HCT116 (cell line): ENCODE measurements around the gene SCYGR4. TPM values are rescaled to one million over a fixed set of nuclear protein-coding genes. Genes with fewer than 3 reads are reported as not detected.

ENCODE experiments used
- ATAC-seq: fragments of 200-7000 bp; cut with Tn5 transposase; 2 replicates; pipeline ENCODE4 v1.9.1; 2020; ENCODE audit warnings: mild to moderate bottlenecking, moderate library complexity
- BruUV-seq: library from RNA; stranded (reverse); fragments of 400-500 nt; replicated peaks from 2 replicates; lab custom pipeline; 2021; lab: Mats Ljungman, UMichigan
- CTCF ChIA-PET: fragments of 300-600 bp; sonication (Branson Sonifier 250); formaldehyde crosslinking; loops from one replicate; lab custom pipeline; 2021; ENCODE audit warnings: antibody characterized with exemption; lab: Charles Lee
- POLR2A ChIA-PET: fragments of 300-600, 350-600 bp; sonication (Branson Sonifier 250); formaldehyde crosslinking; loops from one replicate; lab custom pipeline; 2021; ENCODE audit warnings: antibody characterized with exemption; lab: Charles Lee
- RAD21 ChIA-PET, 2 experiments: fragments of 300-600 bp; sonication (Branson Sonifier 250); formaldehyde crosslinking; loops; one replicate each; lab custom pipeline; 2023; ENCODE audit warnings: low total read pairs in 2 of 2; ENCODE audit not compliant: uncharacterized antibody in 2 of 2, unreplicated experiment in 2 of 2, low non-redundant PET in 1 of 2; lab: Charles Lee
- DNase-seq: peaks from one replicate; pipeline ENCODE4 v3.0.0-alpha.2; 2010; ENCODE audit warnings: low read depth, low spot score
- H2AFZ ChIP-seq: fragments of 200-600 bp; shearing (Covaris generic), sonication (generic); 2 replicates; pipeline ENCODE4 v1.6.1; 2017; ENCODE audit warnings: low read depth, mixed run types, mixed read lengths, antibody characterized with exemption, low read length; ENCODE audit not compliant: poor library complexity, severe bottlenecking
- H3K27ac ChIP-seq: 2 replicates; pipeline ENCODE4 v1.5.1; 2012; ENCODE audit warnings: low read depth, low read length
- H3K27me3 ChIP-seq: fragments of 200-600 bp; sonication (generic); 2 replicates; pipeline ENCODE4 v1.6.1; 2016; ENCODE audit warnings: mixed run types, low read length, mixed read lengths; ENCODE audit not compliant: insufficient read depth
- H3K36me3 ChIP-seq, 2 experiments: fragments of 200-500 bp in 1 of 2; fragments of 200-600 bp in 1 of 2; sonication (Bioruptor generic) in 1 of 2; sonication (generic) in 1 of 2; 2 replicates each; pipeline versions ENCODE4 v1.5.1 to v1.6.1; 2014 to 2016; ENCODE audit warnings: low read length in 2 of 2, inconsistent platforms in 1 of 2, mixed read lengths in 1 of 2, mixed run types in 1 of 2; ENCODE audit not compliant: insufficient read depth in 2 of 2, control insufficient read depth in 1 of 2
- H3K4me1 ChIP-seq, 2 experiments: fragments of 200-600 bp in 1 of 2; sonication (generic) in 1 of 2; 2 replicates each; pipeline versions ENCODE4 v1.5.1 to v1.6.1; 2012 to 2017; ENCODE audit warnings: low read length in 2 of 2, inconsistent platforms in 1 of 2, mild to moderate bottlenecking in 1 of 2, mixed read lengths in 1 of 2, mixed run types in 1 of 2, moderate library complexity in 1 of 2; ENCODE audit not compliant: insufficient read depth in 2 of 2, control insufficient read depth in 1 of 2
- H3K4me2 ChIP-seq: fragments of 200-600 bp; sonication (generic); 2 replicates; pipeline ENCODE4 v1.6.1; 2017; ENCODE audit warnings: mixed run types, low read length, mixed read lengths
- H3K4me3 ChIP-seq, 2 experiments: fragments of 200-600 bp in 1 of 2; sonication (generic) in 1 of 2; replicated peaks in 1 of 2; 2 replicates each; pipeline ENCODE4 v1.5.1; 2011 to 2016; ENCODE audit warnings: low read length in 2 of 2, control low read depth in 1 of 2, low read depth in 1 of 2, mild to moderate bottlenecking in 1 of 2, mixed read lengths in 1 of 2, mixed run types in 1 of 2
- H3K79me2 ChIP-seq: fragments of 200-600 bp; sonication (generic); 2 replicates; pipeline ENCODE4 v1.6.1; 2017; ENCODE audit warnings: mild to moderate bottlenecking, mixed run types, low read length, moderate library complexity, mixed read lengths; ENCODE audit not compliant: insufficient read depth
- H3K9ac ChIP-seq: fragments of 200-600 bp; sonication (generic); 2 replicates; pipeline ENCODE4 v1.6.1; 2016; ENCODE audit warnings: low read length, mixed read lengths
- H3K9me2 ChIP-seq: fragments of 200-600 bp; sonication (generic), shearing (Covaris generic); 2 replicates; pipeline ENCODE4 v1.6.1; 2017; ENCODE audit warnings: mixed run types, mild to moderate bottlenecking, moderate library complexity; ENCODE audit not compliant: insufficient read depth
- H3K9me3 ChIP-seq, 2 experiments: fragments of 200-500 bp in 1 of 2; fragments of 200-600 bp in 1 of 2; sonication (Bioruptor generic) in 1 of 2; sonication (generic) in 1 of 2; 2 replicates each; pipeline ENCODE4 v1.6.1; 2014 to 2017; ENCODE audit warnings: low read length in 2 of 2, mixed read lengths in 2 of 2, inconsistent platforms in 1 of 2, low read depth in 1 of 2, mild to moderate bottlenecking in 1 of 2, mixed run types in 1 of 2, moderate library complexity in 1 of 2; ENCODE audit not compliant: control insufficient read depth in 1 of 2, insufficient read depth in 1 of 2
- H4K20me1 ChIP-seq: fragments of 200-600 bp; sonication (generic), shearing (Covaris generic); 2 replicates; pipeline ENCODE4 v1.6.1; 2017; ENCODE audit warnings: mixed run types, mild to moderate bottlenecking, moderate library complexity; ENCODE audit not compliant: insufficient read depth
- CEBPB ChIP-seq: IDR thresholded peaks from 2 replicates; pipeline ENCODE4 v1.6.1; 2012; ENCODE audit warnings: low read depth
- EZH2 ChIP-seq: fragments of 200-600 bp; sonication (generic); IDR thresholded peaks from 2 replicates; pipeline ENCODE4 v1.6.1; 2017; ENCODE audit warnings: antibody characterized with exemption, mixed run types
- RAD21 ChIP-seq: IDR thresholded peaks from 2 replicates; pipeline ENCODE4 v1.6.1; 2012; ENCODE audit warnings: low read depth, mild to moderate bottlenecking
- SIN3A ChIP-seq: IDR thresholded peaks from 2 replicates; pipeline ENCODE4 v1.6.1; 2012; ENCODE audit warnings: low read depth
- SP1 ChIP-seq: IDR thresholded peaks from 2 replicates; pipeline ENCODE4 v1.6.1; 2012; ENCODE audit warnings: low read depth
- TCF7L2 ChIP-seq: IDR thresholded peaks from 2 replicates; pipeline ENCODE4 v1.7.0; 2011; ENCODE audit warnings: borderline replicate concordance, inconsistent platforms; ENCODE audit not compliant: insufficient read depth, insufficient read length; ENCODE audit errors: extremely low read depth
- ZNF274 ChIP-seq: fragments of 200-500 bp; sonication (Bioruptor generic); IDR thresholded peaks from 2 replicates; pipeline ENCODE4 v1.6.1; 2014; ENCODE audit warnings: mild to moderate bottlenecking, low read depth, low read length, inconsistent platforms
- intact Hi-C: fragments of 100-400 bp; cut with micrococcal nuclease; formaldehyde crosslinking; loops from 2 replicates; pipeline ENCODE4 v1.10.0; 2022
- total RNA-seq: library from RNA; stranded (reverse); gene quantifications from one replicate; pipeline ENCODE4 v1.2.1, GENCODE V29; 2021; ENCODE audit not compliant: unreplicated experiment
- TF ChIP-seq, protein P1 (sequence below): IDR thresholded peaks from 2 replicates; pipeline ENCODE4 v1.6.1; 2012; ENCODE audit warnings: low read depth
- TF ChIP-seq, protein P2 (sequence below): IDR thresholded peaks from 2 replicates; pipeline ENCODE4 v1.6.1; 2012
- TF ChIP-seq, protein P3 (sequence below): IDR thresholded peaks from 2 replicates; pipeline ENCODE4 v1.6.1; 2011; ENCODE audit warnings: mild to moderate bottlenecking, low read length, moderate library complexity; ENCODE audit not compliant: insufficient replicate concordance; ENCODE audit errors: extremely low read depth

SCYGR4 gene
- total RNA-seq, 1 experiment from 2014 or later: not detected

DNA sequence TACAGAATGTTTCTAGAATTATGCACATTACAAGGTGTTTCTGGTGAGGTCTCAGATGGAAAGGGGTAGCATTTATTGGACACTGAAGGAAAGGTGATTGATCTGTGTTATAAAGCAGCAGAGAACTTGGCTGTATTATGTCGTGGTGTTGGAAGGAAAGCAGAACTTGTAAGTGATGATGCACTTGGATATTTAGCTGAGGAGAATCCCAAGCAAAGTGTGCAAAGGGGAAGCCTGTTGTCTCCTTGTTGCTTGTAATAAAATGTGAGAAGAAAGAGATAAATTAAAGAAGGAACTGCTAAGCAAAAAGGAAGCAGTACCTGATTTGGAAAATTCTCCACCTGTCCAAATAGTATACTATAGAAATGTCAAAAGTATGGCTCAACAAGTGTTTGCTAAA lies 37.1 kb downstream of the SCYGR4 start:
- ATAC-seq (no peak), DNase-seq (no peak)
- TF ChIP-seq EZH2 (no peak), TCF7L2 (no peak), CEBPB (no peak), RAD21 (no peak), SP1 (no peak), ZNF274 (no peak), SIN3A (no peak)
- TF ChIP-seq, protein P1, sequence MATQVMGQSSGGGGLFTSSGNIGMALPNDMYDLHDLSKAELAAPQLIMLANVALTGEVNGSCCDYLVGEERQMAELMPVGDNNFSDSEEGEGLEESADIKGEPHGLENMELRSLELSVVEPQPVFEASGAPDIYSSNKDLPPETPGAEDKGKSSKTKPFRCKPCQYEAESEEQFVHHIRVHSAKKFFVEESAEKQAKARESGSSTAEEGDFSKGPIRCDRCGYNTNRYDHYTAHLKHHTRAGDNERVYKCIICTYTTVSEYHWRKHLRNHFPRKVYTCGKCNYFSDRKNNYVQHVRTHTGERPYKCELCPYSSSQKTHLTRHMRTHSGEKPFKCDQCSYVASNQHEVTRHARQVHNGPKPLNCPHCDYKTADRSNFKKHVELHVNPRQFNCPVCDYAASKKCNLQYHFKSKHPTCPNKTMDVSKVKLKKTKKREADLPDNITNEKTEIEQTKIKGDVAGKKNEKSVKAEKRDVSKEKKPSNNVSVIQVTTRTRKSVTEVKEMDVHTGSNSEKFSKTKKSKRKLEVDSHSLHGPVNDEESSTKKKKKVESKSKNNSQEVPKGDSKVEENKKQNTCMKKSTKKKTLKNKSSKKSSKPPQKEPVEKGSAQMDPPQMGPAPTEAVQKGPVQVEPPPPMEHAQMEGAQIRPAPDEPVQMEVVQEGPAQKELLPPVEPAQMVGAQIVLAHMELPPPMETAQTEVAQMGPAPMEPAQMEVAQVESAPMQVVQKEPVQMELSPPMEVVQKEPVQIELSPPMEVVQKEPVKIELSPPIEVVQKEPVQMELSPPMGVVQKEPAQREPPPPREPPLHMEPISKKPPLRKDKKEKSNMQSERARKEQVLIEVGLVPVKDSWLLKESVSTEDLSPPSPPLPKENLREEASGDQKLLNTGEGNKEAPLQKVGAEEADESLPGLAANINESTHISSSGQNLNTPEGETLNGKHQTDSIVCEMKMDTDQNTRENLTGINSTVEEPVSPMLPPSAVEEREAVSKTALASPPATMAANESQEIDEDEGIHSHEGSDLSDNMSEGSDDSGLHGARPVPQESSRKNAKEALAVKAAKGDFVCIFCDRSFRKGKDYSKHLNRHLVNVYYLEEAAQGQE: no peak
- TF ChIP-seq, protein P2, sequence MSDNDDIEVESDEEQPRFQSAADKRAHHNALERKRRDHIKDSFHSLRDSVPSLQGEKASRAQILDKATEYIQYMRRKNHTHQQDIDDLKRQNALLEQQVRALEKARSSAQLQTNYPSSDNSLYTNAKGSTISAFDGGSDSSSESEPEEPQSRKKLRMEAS: no peak
- TF ChIP-seq, protein P3, sequence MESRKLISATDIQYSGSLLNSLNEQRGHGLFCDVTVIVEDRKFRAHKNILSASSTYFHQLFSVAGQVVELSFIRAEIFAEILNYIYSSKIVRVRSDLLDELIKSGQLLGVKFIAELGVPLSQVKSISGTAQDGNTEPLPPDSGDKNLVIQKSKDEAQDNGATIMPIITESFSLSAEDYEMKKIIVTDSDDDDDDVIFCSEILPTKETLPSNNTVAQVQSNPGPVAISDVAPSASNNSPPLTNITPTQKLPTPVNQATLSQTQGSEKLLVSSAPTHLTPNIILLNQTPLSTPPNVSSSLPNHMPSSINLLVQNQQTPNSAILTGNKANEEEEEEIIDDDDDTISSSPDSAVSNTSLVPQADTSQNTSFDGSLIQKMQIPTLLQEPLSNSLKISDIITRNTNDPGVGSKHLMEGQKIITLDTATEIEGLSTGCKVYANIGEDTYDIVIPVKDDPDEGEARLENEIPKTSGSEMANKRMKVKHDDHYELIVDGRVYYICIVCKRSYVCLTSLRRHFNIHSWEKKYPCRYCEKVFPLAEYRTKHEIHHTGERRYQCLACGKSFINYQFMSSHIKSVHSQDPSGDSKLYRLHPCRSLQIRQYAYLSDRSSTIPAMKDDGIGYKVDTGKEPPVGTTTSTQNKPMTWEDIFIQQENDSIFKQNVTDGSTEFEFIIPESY: no peak
- ChIA-PET RAD21 (no interaction called here), POLR2A (no interaction called here), CTCF (no interaction called here)
- H3K4me2 ChIP-seq: no peak overlapping the region
- H2AFZ ChIP-seq: no peak overlapping the region
- H3K4me3 ChIP-seq: no peak overlapping the region
- H3K79me2 ChIP-seq: no peaks in the 10 kb centered on the region
- H3K9ac ChIP-seq: no peak overlapping the region
- no peaks in the 10 kb centered on the region for H3K9me3 ChIP-seq
- no peaks in the 10 kb centered on the region for H4K20me1 ChIP-seq
- H3K9me2 ChIP-seq: no peaks in the 10 kb centered on the region
- no TSS peak for BruUV-seq
- no peaks in the 10 kb centered on the region for H3K36me3 ChIP-seq
- intact Hi-C loops: loop anchor here (10.0 kb wide), 1 partner anchor 1000 kb away; no protein-coding TSS in a partner anchor
- peaks cover 0 to 6% of the 10 kb centered on the region in 2 experiments; a peak in 2 of 4 replicates for H3K4me1 ChIP-seq
- no peak overlapping the region for H3K27ac ChIP-seq
- no peaks in the 10 kb centered on the region for H3K27me3 ChIP-seq
